Endothelial cell of umbilical vein (primary cell): ENCODE results near the gene KLK14.

ENCODE experiments used
- GATA2 ChIP-seq: IDR thresholded peaks from 2 replicates; pipeline ENCODE4 v1.7.0; 2011; ENCODE audit warnings: low read depth, mild to moderate bottlenecking, moderate library complexity, mixed read lengths, low read length; ENCODE audit not compliant: insufficient read length, insufficient read depth
- JUN ChIP-seq: IDR thresholded peaks from 2 replicates; pipeline ENCODE4 v1.6.1; 2011; ENCODE audit warnings: borderline replicate concordance, low read depth; ENCODE audit not compliant: insufficient read length, insufficient read depth
- MYC ChIP-seq: IDR thresholded peaks from one replicate; pipeline ENCODE4 v1.6.1; 2011; ENCODE audit warnings: mild to moderate bottlenecking, low read depth, low read length
- POLR2A ChIP-seq: IDR thresholded peaks from 2 replicates; pipeline ENCODE4 v1.6.1; 2012; ENCODE audit warnings: low read depth, mild to moderate bottlenecking, control low read depth, low read length
- POLR2AphosphoS5 ChIP-seq: IDR thresholded peaks from 2 replicates; pipeline ENCODE4 v1.6.1; 2012; ENCODE audit warnings: low read depth, mild to moderate bottlenecking, control low read depth, low read length, moderate library complexity; ENCODE audit not compliant: insufficient read depth
- TF ChIP-seq, protein P1 (sequence below), 2 donors: IDR thresholded peaks; 1 replicate in 1 of 2; 2 replicates in 1 of 2; pipeline ENCODE4 v1.5.1; 2011; ENCODE audit warnings: low read length in 2 of 2, mild to moderate bottlenecking in 2 of 2, moderate library complexity in 2 of 2, control low read depth in 1 of 2, inconsistent platforms in 1 of 2, low read depth in 1 of 2; ENCODE audit not compliant: insufficient read depth in 1 of 2; ENCODE audit errors: extremely low read depth in 1 of 2

DNA sequence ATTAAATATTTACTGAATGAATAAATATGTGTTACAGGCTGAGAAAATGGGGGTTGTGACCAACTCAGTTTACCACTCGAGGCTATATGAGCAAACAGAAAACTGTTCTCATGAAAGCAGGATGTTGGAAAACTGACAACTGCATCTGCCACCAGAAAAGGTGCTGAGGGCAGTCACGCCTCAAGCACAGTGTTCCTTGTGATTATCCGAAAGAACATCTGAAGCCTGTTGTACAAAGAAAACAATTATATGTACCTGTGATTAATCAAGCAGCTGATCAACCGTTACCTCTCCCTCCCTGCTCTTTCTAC is 11.6 kb downstream of the KLK14 start:
- TF ChIP-seq, protein P1, sequence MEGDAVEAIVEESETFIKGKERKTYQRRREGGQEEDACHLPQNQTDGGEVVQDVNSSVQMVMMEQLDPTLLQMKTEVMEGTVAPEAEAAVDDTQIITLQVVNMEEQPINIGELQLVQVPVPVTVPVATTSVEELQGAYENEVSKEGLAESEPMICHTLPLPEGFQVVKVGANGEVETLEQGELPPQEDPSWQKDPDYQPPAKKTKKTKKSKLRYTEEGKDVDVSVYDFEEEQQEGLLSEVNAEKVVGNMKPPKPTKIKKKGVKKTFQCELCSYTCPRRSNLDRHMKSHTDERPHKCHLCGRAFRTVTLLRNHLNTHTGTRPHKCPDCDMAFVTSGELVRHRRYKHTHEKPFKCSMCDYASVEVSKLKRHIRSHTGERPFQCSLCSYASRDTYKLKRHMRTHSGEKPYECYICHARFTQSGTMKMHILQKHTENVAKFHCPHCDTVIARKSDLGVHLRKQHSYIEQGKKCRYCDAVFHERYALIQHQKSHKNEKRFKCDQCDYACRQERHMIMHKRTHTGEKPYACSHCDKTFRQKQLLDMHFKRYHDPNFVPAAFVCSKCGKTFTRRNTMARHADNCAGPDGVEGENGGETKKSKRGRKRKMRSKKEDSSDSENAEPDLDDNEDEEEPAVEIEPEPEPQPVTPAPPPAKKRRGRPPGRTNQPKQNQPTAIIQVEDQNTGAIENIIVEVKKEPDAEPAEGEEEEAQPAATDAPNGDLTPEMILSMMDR (IDR thresholded peaks at IDR 0.05; ENCODE audit: extremely low read depth in 1 of 2, insufficient read depth in 1 of 2, low read depth in 1 of 2, low read length in 2 of 2): no peak
- TF ChIP-seq POLR2AphosphoS5: no peak
- no peak for TF ChIP-seq GATA2
- no peak for TF ChIP-seq MYC
- TF ChIP-seq JUN: no peak
- no peak for TF ChIP-seq POLR2A
